ENCODE measurements around the gene TRPM3. TPM values are rescaled to one million over a fixed set of nuclear protein-coding genes. Genes with fewer than 3 reads are reported as not detected.

TRPM3 gene
- polyA plus RNA-seq, 3 donors from 2014 or later, result not detected

DNA sequence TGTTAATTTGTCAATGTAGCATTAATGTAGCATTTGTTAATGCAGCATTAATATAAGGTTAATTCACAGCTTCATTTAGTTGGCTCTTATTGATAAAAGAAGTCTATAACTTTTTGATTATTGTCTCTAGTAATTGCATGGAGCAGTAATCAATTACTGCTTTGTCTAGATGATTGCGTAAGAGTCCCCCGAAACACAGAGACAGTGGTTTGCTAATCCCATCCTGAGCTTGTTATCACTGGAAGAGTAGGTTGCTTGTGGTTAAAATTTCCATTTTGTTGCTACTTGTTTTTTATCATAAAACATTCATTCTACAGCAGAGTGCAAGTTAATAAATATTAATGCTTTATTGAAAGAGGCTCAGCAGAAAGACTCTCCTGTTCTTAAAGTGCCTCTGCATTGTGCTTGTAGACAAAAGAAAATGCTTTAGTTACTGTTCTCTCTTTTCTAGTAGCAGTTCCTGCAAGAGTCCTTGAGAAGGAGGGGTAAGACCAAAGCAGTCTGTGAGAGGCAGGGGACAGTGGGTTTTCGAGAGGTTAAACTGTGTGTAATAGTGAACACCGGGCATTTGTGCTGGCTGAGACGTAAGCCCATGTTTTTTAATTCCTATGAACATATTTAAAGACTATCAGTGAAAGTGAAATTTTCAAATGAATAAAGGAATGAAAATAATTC is 291.7 kb downstream of the TRPM3 start:
- Mint-ChIP-seq H3K4me3 (no peak overlapping the region), H3K27ac (no peak overlapping the region), H3K36me3 (no peaks in the 10 kb centered on the region), H3K27me3 (ENCODE audit: low read depth in 3 of 3) (peaks cover 0 to 4% (median 2%) of the 10 kb centered on the region in 3 donors), H3K9me3 (peaks cover 0 to 8% (median 0%) of the 10 kb centered on the region in 6 donors), H3K4me1 (no peaks in the 10 kb centered on the region)
- DNase-seq, result no peak

DNA sequence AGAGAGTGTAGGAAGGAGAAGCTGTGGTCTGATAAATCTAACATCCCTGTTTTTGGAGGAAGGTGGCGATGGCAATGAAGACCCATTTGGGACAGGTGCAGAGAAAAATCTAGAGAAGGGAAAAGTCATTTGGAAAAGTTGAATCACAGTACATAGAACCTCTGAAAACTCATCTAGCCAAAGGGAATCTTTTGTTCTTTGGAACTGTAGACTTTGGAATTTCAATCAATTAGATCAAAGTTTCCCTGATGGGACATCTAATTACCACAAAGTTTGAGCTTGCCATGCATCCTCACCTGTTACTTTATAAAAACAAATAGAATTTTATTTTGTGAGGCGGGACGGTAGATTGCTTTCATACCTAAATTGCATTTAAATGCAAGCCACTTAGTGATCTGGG is 294.9 kb downstream of the TRPM3 start:
- Mint-ChIP-seq H3K27ac (no peak overlapping the region), H3K4me1 (no peaks in the 10 kb centered on the region), H3K4me3 (no peak overlapping the region), H3K36me3 (no peaks in the 10 kb centered on the region), H3K27me3 (ENCODE audit: low read depth in 3 of 3) (peaks cover 0 to 5% (median 2%) of the 10 kb centered on the region in 3 donors), H3K9me3 (peaks cover 0 to 5% (median 0%) of the 10 kb centered on the region in 6 donors)
- DNase-seq, result no peak

DNA sequence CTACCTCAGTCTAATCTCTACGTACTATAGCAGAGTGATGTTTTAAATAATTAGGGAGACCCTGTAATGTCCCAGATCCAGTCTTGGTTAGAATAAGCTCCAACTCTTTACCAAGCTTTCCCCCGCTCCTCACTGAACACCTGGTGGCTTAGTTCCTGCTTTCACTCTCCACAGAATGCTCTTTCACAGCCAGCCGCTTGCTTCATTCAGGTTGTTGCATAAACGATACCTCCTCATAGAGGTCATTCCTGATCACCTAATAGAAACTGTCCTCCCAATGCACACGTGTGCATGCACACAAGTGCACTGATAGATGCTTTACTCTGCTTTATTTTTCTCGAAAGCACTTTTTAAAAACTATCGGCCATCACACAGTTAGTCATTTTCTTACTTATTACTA is 298.1 kb downstream of the TRPM3 start:
- Mint-ChIP-seq H3K4me3 (no peak overlapping the region), H3K27me3 (ENCODE audit: low read depth in 3 of 3) (peaks cover 0 to 5% (median 2%) of the 10 kb centered on the region in 3 donors), H3K27ac (no peak overlapping the region), H3K4me1 (no peaks in the 10 kb centered on the region), H3K9me3 (peaks cover 0 to 5% (median 0%) of the 10 kb centered on the region in 6 donors), H3K36me3 (no peaks in the 10 kb centered on the region)
- DNase-seq, result no peak

DNA sequence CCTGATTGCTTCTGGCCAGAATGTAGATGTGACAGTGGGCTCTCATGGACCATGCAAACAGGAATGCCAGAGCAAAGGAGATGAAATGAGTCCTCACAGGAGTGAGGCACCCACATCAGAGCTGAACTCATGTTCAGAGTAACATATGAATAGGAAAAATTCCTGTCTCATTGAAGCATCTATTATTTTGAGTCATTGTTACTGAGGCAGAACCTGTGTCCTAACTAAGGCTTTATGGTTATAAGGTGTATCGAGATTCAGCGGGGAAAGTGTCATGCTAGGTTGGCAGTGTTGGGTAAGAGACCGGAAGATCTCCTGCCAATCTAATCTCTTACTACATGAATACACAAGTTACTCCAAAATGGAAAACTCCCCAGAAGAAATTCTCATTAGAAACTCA is 304.1 kb downstream of the TRPM3 start:
- DNase-seq, result no peak
- Mint-ChIP-seq H3K27ac (no peak overlapping the region), H3K27me3 (ENCODE audit: low read depth in 3 of 3) (peaks cover 1 to 2% (median 2%) of the 10 kb centered on the region in 3 donors), H3K36me3 (no peaks in the 10 kb centered on the region), H3K4me1 (no peaks in the 10 kb centered on the region), H3K4me3 (no peak overlapping the region), H3K9me3 (peaks cover 0 to 10% (median 0%) of the 10 kb centered on the region in 6 donors)

DNA sequence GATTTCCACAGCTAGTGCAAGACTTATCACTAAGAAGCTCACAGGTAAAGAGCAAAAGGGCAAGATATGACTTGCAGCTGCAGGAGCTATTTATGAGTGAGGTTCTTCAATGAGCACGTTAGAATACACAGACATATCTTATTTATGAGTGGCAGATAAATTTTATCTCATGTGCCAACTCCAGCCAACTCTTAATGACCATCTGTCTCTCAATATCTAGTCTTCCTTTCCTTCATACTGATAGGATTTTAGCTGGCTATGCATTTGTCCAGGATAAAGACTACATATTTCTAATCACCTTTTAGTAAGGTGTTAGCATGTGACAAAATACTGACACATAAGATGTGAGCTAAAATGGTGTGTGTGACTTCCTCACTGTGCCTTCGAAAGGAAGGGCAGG is 304.5 kb downstream of the TRPM3 start:
- Mint-ChIP-seq H3K4me1 (no peaks in the 10 kb centered on the region), H3K36me3 (no peaks in the 10 kb centered on the region), H3K27me3 (ENCODE audit: low read depth in 3 of 3) (peaks cover 0 to 2% (median 2%) of the 10 kb centered on the region in 3 donors), H3K9me3 (peaks cover 0 to 10% (median 0%) of the 10 kb centered on the region in 6 donors), H3K4me3 (no peak overlapping the region), H3K27ac (no peak overlapping the region)
- no peak for DNase-seq

DNA sequence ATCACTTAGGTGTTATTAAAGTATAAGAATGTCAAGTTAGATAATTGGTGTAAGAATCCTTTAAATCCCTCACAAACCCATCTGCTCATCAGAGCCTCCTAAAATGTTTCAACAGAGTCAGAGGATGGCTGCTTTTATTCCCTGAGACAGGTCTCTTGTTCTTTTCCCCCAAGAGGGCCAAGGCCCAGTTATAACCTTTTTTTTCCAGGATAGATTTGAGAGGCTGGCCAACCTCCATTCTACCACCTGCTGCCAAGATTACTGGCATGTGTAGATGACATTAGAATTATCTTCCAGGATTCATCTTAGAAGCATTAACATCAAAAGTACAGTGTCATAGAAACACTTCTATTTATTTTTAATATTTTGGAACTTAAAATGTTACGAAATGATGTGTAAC is 305.1 kb downstream of the TRPM3 start:
- no peak overlapping the region for H3K27ac Mint-ChIP-seq

DNA sequence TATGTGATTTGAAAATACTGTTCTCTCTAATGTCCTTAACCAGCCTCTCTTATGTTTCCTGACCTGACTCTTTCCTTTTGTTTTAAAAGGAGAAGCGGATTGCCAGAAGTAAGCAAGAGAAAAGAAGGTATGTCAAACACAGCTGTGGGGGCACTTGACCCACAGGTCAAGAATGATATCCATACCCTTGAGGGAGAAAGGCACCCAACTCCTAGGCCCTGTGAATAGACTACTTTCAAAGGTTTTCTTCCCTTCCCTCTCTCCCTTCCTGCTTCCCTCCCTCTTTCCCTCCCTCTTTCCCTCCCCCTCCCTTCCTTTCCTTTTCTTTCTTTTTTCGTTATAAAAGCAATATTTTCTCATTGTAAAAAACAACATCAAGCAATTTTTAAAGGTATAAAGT is 306.8 kb downstream of the TRPM3 start:
- H3K27ac Mint-ChIP-seq, result no peak overlapping the region
- no peak overlapping the region for H3K4me3 Mint-ChIP-seq
- peaks cover 0 to 10% (median 0%) of the 10 kb centered on the region in 6 donors for H3K9me3 Mint-ChIP-seq
- peaks cover 0 to 5% (median 3%) of the 10 kb centered on the region in 3 donors for H3K27me3 Mint-ChIP-seq (ENCODE audit: low read depth in 3 of 3)
- no peaks in the 10 kb centered on the region for H3K36me3 Mint-ChIP-seq
- DNase-seq, result no peak
- H3K4me1 Mint-ChIP-seq, result no peaks in the 10 kb centered on the region

More for the DNA sequence above, 305.1 kb downstream of the TRPM3 start:
- Mint-ChIP-seq H3K9me3 (peaks cover 0 to 10% (median 0%) of the 10 kb centered on the region in 6 donors), H3K36me3 (no peaks in the 10 kb centered on the region), H3K4me3 (no peak overlapping the region), H3K27me3 (ENCODE audit: low read depth in 3 of 3) (peaks cover 0 to 2% (median 2%) of the 10 kb centered on the region in 3 donors), H3K4me1 (no peaks in the 10 kb centered on the region)
- DNase-seq, result no peak

DNA sequence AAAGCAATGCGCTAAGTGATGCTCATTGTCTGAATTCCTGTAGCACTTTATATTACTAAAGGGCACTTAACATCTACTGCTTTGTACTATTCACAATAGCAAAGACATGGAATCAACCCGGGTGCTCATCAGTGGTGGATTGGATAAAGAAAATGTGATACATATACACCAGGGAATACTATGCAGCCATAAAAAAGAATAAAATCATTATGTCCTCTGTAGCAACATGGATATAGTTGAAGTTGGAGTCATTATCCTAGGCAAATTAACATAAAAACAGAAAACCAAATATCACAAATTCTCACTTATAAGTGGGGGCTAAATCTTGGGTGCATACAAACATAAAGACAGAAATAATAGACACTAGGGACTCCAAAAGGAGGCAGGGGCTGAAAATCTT is 308.3 kb downstream of the TRPM3 start:
- Mint-ChIP-seq H3K27me3 (ENCODE audit: low read depth in 3 of 3) (peaks cover 0 to 5% (median 3%) of the 10 kb centered on the region in 3 donors), H3K4me3 (no peak overlapping the region), H3K27ac (no peak overlapping the region), H3K9me3 (peaks cover 0 to 10% (median 0%) of the 10 kb centered on the region in 6 donors), H3K36me3 (no peaks in the 10 kb centered on the region), H3K4me1 (no peaks in the 10 kb centered on the region)
- no peak for DNase-seq

DNA sequence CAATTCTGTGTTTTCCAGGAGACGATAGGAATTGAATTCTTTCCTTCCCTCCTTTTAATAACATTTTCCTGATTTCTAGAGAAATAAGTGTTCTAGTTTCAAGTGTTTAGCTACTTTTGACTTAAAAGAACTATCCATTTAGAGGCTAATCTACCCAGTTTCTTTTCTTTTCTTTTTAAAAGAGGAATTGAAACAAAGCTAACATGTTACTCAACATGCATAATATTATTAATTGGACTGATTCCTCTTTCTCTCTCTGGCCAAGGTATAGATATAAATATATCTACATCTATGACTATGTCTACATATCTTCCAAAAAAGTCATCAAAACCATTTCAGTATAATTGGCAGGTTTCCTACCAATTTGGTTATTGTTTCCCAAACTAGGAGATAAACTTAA is 309.8 kb downstream of the TRPM3 start:
- no peak for DNase-seq
- peaks cover 0 to 5% (median 3%) of the 10 kb centered on the region in 3 donors for H3K27me3 Mint-ChIP-seq (ENCODE audit: low read depth in 3 of 3)
- no peak overlapping the region for H3K4me3 Mint-ChIP-seq
- no peak overlapping the region for H3K27ac Mint-ChIP-seq
- H3K4me1 Mint-ChIP-seq, result no peaks in the 10 kb centered on the region
- H3K36me3 Mint-ChIP-seq, result no peaks in the 10 kb centered on the region
- peaks cover 0 to 10% (median 0%) of the 10 kb centered on the region in 6 donors for H3K9me3 Mint-ChIP-seq

DNA sequence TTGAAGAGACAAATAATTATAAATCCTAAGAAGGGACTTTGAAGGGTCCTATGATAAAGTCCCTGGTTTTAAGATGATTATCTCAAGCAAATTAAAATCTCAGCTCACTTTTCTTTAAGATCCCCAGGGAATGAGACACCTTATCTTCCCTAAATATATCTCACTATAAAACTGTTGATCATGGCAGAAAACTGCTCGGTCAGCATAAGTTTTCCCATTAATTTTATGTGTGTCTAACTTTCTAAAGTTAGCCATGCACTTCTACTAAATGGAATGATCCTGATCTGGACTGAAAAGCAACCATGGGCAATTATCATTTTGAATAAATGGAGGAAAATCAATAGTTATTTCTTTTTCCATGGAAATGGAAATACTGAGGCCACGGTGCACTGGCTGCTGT is 314.5 kb downstream of the TRPM3 start:
- peaks cover 0 to 3% (median 0%) of the 10 kb centered on the region in 6 donors for H3K9me3 Mint-ChIP-seq
- DNase-seq, result no peak
- H3K27me3 Mint-ChIP-seq (ENCODE audit: low read depth in 3 of 3), result peaks cover 0 to 5% (median 2%) of the 10 kb centered on the region in 3 donors
- H3K4me3 Mint-ChIP-seq, result no peak overlapping the region
- no peaks in the 10 kb centered on the region for H3K36me3 Mint-ChIP-seq
- H3K27ac Mint-ChIP-seq, result no peak overlapping the region
- no peaks in the 10 kb centered on the region for H3K4me1 Mint-ChIP-seq

DNA sequence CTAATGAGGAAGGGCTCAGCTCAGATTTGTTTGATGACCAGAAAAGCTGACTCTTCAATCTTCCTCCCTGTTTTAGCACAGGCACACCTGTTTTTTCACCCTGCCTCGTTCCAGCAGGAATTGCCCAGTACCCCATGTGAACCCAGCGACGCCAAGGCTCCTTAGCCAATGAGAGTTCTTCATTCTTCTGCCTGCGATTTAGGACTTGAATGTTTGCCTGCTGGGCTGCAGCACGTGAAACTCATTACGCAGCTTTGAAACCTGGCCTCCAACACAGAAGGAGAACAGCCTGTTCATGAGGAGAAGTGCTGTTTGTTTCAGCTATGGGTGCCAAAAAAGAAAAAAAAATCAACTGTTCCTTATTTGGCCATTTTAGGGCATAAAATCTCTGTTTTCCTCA is 315.5 kb downstream of the TRPM3 start:
- Mint-ChIP-seq H3K4me1 (no peaks in the 10 kb centered on the region), H3K27ac (no peak overlapping the region), H3K9me3 (peaks cover 0 to 3% (median 0%) of the 10 kb centered on the region in 6 donors), H3K36me3 (no peaks in the 10 kb centered on the region), H3K27me3 (ENCODE audit: low read depth in 3 of 3) (peaks cover 0 to 2% (median 2%) of the 10 kb centered on the region in 3 donors), H3K4me3 (no peak overlapping the region)
- DNase-seq, result no peak

DNA sequence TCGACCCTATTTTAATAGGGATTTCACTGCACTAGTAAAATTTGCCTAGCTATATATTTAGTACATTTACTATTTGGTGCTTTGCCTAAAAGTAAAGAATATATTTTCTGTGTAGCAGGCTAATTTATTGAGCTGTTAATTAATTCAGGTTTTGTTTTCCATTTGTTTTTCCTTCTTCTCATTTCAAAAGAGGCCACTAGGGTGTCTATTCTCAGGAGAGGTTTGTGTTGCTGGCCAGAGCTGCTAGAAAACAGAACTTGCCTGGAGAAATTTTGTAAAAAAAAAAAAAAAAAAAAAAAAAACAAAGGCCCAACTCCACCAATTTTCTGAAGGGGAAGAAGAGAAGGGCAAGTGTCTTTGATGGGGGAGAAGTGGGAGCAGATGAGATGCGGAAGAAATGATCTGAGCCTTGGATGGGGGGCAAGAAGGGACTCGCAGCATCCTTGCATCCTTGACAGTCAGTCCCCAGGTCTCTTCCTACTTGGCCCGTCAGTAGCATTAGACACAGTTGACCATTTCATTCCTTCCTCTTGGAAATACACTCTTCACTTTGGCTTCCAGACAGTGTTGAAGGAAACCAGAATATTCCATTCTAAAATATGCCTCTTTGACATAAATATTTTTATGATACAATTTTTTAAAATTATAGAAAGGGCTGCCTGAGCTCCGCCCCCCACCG is 318.5 kb downstream of the TRPM3 start:
- DNase-seq, result no peak
- Mint-ChIP-seq H3K27me3 (ENCODE audit: low read depth in 3 of 3) (peaks cover 0 to 4% (median 3%) of the 10 kb centered on the region in 3 donors), H3K27ac (no peak overlapping the region), H3K4me3 (no peak overlapping the region), H3K4me1 (no peaks in the 10 kb centered on the region), H3K36me3 (no peaks in the 10 kb centered on the region), H3K9me3 (peaks cover 0 to 3% (median 0%) of the 10 kb centered on the region in 6 donors)

DNA sequence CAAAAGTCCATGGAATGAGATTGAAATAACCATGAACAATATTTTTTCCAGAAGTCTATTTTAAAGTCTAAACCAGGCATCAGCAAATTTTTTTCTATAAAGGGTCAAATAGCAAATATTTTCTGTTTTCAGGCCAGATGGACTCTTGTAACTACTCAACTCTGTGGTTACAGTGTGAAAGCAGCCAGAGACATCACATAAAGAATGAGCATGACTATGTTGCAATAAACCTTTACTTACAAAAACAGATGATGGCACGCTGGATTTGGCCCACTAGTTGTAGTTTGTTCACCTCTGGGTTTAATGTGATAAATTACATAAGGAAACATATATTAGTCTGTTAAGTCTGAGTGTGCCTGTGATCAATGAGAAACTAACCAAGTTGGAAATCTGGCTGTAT is 319.2 kb downstream of the TRPM3 start:
- Mint-ChIP-seq H3K27me3 (ENCODE audit: low read depth in 3 of 3) (peaks cover 0 to 4% (median 3%) of the 10 kb centered on the region in 3 donors), H3K4me3 (no peak overlapping the region), H3K27ac (no peak overlapping the region), H3K4me1 (no peaks in the 10 kb centered on the region), H3K36me3 (no peaks in the 10 kb centered on the region), H3K9me3 (peaks cover 0 to 3% (median 0%) of the 10 kb centered on the region in 6 donors)
- no peak for DNase-seq

DNA sequence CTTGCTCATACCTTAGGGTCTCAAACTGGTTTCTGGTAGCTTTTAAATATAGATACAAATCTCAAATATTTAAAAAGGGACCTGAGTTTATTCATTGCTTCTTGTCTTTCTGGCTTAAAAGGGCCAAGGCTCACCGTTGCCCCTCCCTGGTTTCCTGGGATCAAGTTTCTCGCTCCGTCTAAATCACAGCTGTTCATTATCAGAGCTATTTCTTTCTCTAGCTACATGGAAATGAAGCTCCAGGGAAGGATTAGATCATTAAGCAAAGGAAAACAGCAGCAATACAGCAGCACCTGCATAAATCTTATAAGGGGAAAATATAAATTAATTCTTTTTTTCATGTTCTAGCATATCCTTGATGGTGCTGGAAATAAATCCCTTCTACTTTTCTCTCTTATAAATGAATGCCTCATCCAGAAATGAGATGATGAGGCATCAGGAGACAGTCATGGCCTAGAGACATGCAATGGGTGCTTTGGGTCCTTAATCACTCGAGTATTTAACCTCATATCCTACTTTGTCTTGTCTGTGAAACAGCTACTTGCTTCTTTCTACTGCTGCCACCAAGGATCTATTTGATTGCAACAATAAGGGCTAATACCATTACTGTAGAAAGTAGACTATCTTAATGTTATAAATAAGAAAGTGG is 320.1 kb downstream of the TRPM3 start:
- DNase-seq, result no peak
- Mint-ChIP-seq H3K4me1 (no peaks in the 10 kb centered on the region), H3K4me3 (no peak overlapping the region), H3K36me3 (no peaks in the 10 kb centered on the region), H3K9me3 (peaks cover 0 to 3% (median 0%) of the 10 kb centered on the region in 6 donors), H3K27me3 (ENCODE audit: low read depth in 3 of 3) (peaks cover 0 to 5% (median 3%) of the 10 kb centered on the region in 3 donors), H3K27ac (no peak overlapping the region)

All from immature natural killer cell (primary cell).